ENCODE results near the gene FGD4. TPM values are rescaled to one million over a fixed set of nuclear protein-coding genes. Genes with fewer than 3 reads are reported as not detected.

The FGD4 gene
- total RNA-seq, 1 experiment from 2014 or later, result 37.4 TPM

GRCh38 chr12:32457251-32458025 is 58.1 kb downstream of the FGD4 start:
- Mint-ChIP-seq H3K27me3 (ENCODE audit: unreplicated experiment) (no peaks in the 10 kb centered on the region), H3K4me1 (ENCODE audit: low read depth, unreplicated experiment) (peaks cover 30% of the 10 kb centered on the region), H3K4me3 (ENCODE audit: low read depth, unreplicated experiment) (no peak overlapping the region), H3K36me3 (ENCODE audit: insufficient read depth, unreplicated experiment) (peaks cover 1% of the 10 kb centered on the region), H3K27ac (ENCODE audit: unreplicated experiment) (no peak overlapping the region), H3K9me3 (ENCODE audit: low read depth, unreplicated experiment) (no peaks in the 10 kb centered on the region)
- DNase-seq, result no peak
- TF ChIP-seq, protein P1, sequence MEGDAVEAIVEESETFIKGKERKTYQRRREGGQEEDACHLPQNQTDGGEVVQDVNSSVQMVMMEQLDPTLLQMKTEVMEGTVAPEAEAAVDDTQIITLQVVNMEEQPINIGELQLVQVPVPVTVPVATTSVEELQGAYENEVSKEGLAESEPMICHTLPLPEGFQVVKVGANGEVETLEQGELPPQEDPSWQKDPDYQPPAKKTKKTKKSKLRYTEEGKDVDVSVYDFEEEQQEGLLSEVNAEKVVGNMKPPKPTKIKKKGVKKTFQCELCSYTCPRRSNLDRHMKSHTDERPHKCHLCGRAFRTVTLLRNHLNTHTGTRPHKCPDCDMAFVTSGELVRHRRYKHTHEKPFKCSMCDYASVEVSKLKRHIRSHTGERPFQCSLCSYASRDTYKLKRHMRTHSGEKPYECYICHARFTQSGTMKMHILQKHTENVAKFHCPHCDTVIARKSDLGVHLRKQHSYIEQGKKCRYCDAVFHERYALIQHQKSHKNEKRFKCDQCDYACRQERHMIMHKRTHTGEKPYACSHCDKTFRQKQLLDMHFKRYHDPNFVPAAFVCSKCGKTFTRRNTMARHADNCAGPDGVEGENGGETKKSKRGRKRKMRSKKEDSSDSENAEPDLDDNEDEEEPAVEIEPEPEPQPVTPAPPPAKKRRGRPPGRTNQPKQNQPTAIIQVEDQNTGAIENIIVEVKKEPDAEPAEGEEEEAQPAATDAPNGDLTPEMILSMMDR (IDR thresholded peaks at IDR 0.05; ENCODE audit: unreplicated experiment), result no peak
- BruUV-seq (replicated peaks), result no TSS peak
- intact Hi-C loops (cut with micrococcal nuclease; ENCODE audit: unreplicated experiment), result loop anchor here (5.0 kb wide), 1 partner anchor 45 kb away; no protein-coding TSS in a partner anchor
- CTCF ChIA-PET, result interaction anchor here (0.6 to 1.6 kb wide), 6 partner anchors 31 to 1035 kb away, joined by 3 to 9 read pairs (median 4); no protein-coding TSS in a partner anchor

GRCh38 chr12:32460638-32461037 is 61.3 kb downstream of the FGD4 start:
- DNase-seq, result no peak
- TF ChIP-seq, protein P1 (IDR thresholded peaks at IDR 0.05; ENCODE audit: unreplicated experiment), result no peak
- no TSS peak for BruUV-seq (replicated peaks)
- CTCF ChIA-PET, result no interaction called here
- H3K27ac Mint-ChIP-seq (ENCODE audit: unreplicated experiment), result no peak overlapping the region
- no peaks in the 10 kb centered on the region for H3K27me3 Mint-ChIP-seq (ENCODE audit: unreplicated experiment)
- no peaks in the 10 kb centered on the region for H3K36me3 Mint-ChIP-seq (ENCODE audit: insufficient read depth, unreplicated experiment)
- no peaks in the 10 kb centered on the region for H3K9me3 Mint-ChIP-seq (ENCODE audit: low read depth, unreplicated experiment)
- intact Hi-C loops (cut with micrococcal nuclease; ENCODE audit: unreplicated experiment), result no loop called here
- H3K4me3 Mint-ChIP-seq (ENCODE audit: low read depth, unreplicated experiment), result no peak overlapping the region
- peaks cover 10% of the 10 kb centered on the region for H3K4me1 Mint-ChIP-seq (ENCODE audit: low read depth, unreplicated experiment)

DNA sequence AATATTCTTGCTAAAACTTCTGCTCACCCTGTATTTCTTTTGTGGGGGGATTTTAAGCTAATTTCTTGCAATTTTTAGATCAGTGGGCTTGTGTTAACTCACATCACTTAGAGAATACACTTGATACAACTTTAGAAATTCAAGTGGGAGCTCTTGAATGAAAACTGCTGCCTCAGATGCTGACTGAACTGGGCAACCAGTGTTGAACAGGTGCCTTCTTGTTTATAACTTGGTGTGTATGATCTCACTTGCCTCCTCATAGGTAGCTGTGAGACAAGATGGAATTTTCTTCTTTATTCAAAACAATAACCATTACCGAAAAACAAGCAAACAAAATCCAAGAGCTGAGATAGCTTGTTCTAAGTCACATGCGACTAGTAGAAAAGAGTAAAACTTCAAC is 63.5 kb downstream of the FGD4 start:
- Mint-ChIP-seq H3K4me3 (ENCODE audit: low read depth, unreplicated experiment) (no peak overlapping the region), H3K4me1 (ENCODE audit: low read depth, unreplicated experiment) (no peaks in the 10 kb centered on the region), H3K9me3 (ENCODE audit: low read depth, unreplicated experiment) (no peaks in the 10 kb centered on the region), H3K27ac (ENCODE audit: unreplicated experiment) (no peak overlapping the region), H3K36me3 (ENCODE audit: insufficient read depth, unreplicated experiment) (no peaks in the 10 kb centered on the region), H3K27me3 (ENCODE audit: unreplicated experiment) (no peaks in the 10 kb centered on the region)
- CTCF ChIA-PET, result interaction anchor here (0.8 kb wide), 1 partner anchor 11 kb away, joined by 3 read pairs; no protein-coding TSS in a partner anchor
- TF ChIP-seq, protein P1 (IDR thresholded peaks at IDR 0.05; ENCODE audit: unreplicated experiment), result no peak
- no TSS peak for BruUV-seq (replicated peaks)
- no peak for DNase-seq
- intact Hi-C loops (cut with micrococcal nuclease; ENCODE audit: unreplicated experiment), result no loop called here

- TF ChIP-seq, protein P1 (IDR thresholded peaks at IDR 0.05; ENCODE audit: unreplicated experiment), result no peak
- Mint-ChIP-seq H3K4me3 (ENCODE audit: low read depth, unreplicated experiment) (no peak overlapping the region), H3K9me3 (ENCODE audit: low read depth, unreplicated experiment) (no peaks in the 10 kb centered on the region), H3K36me3 (ENCODE audit: insufficient read depth, unreplicated experiment) (no peaks in the 10 kb centered on the region), H3K4me1 (ENCODE audit: low read depth, unreplicated experiment) (peaks cover 7% of the 10 kb centered on the region), H3K27ac (ENCODE audit: unreplicated experiment) (no peak overlapping the region), H3K27me3 (ENCODE audit: unreplicated experiment) (no peaks in the 10 kb centered on the region)
- intact Hi-C loops (cut with micrococcal nuclease; ENCODE audit: unreplicated experiment), result no loop called here
- CTCF ChIA-PET, result interaction anchor here (0.6 to 0.8 kb wide), 2 partner anchors 87 to 180 kb away, joined by 3 read pairs; no protein-coding TSS in a partner anchor
- DNase-seq, result no peak
- BruUV-seq (replicated peaks), result no TSS peak
Observed at GRCh38 chr12:32466187-32466586, 66.8 kb downstream of the FGD4 start.
